GM18858 (cell line): Measurements from ENCODE around the gene SPAG17.

Experiments
- ATAC-seq: cut with Tn5 transposase; IDR thresholded peaks from one replicate; pipeline ENCODE4 v1.9.1; 2021; ENCODE audit not compliant: unreplicated experiment

The SPAG17 gene

GRCh38 chr1:118185084-118185832 is at the start of gene SPAG17:
Gene SPAG17, minus strand, starts transcription at chr1:118185228. Its CDS starts 71 bp downstream, at chr1:118185157.
- ATAC-seq, result no peak

DNA sequence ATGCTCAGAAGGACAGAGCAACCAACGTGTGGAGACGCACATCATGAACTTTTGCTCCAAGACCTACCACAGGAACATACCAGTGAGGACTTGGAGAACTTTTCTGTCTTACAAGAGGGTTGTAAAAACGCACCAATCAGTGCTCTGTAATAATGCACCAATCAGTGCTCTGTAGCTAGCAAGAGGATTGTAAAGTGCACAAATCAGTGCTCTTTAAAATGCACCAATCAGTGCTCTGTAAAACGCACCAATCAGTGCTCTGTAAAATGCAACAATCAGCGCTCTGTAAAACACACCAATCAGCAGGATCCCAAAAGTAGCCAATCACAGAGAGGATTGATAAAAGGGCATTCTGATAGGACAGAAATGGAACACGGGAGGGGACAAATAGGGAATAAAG is 40.4 kb upstream of the SPAG17 start:
- ATAC-seq, result no peak

DNA sequence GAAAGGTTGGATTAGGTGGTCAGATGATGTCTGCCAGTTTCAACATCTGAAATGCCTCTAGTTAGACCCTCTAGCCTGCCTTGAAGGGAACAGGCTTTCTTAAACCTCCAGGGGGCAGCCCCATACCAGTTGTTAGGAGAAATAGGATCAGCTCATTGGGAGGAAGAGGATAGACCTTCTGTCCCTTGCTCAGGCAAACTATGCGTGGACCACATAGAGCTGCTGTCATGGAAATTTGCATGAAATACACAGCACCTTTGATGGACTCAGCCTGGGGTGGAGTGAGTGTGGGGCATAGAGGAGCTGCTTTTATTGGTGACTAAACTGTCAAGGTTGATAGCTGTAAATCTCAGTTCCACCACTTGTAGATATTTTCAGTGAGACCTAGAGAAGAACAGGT is 38.4 kb upstream of the SPAG17 start:
- ATAC-seq, result no peak

- ATAC-seq, result no peak
Observed at GRCh38 chr1:118219438-118219837, 34.4 kb upstream of the SPAG17 start.

GRCh38 chr1:118217141-118217838 is 32.3 kb upstream of the SPAG17 start:
- ATAC-seq, result no peak

DNA sequence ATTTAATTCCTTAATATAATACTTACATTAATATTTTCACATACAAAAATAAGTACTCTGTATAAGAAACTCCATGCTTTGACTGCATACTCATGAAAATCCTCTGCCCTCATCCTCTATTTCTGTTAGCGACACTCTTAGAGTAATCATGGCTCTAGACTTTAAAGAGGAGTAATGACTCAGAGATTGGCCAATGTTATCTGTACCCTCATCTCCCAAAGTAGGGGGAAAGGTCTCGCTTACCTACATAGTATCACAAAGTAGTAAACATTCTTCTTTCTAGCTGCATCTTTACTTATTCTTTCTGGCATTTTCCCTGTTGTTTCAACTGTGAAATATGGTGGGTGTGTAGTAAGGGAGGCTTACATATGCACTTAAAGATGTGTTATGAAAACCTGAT is 29.8 kb upstream of the SPAG17 start:
- ATAC-seq, result no peak

DNA sequence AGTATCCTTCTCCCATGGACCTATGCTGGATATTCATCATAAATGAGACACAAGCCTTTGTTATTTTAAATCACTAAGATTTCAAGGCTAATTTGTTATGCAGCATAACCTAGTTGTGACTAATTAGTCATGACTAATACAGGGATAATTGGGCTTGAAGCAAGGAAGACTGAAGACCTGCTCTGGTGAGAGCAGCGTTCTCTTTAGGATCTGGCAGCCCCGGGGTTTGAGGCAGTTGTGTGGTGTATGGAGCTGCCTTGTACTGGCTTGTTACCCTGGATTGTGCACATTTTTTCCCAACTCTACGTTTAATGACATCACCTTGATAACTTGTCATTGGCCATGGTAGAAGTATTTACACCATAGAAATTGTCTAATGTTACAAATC is 25.7 kb upstream of the SPAG17 start:
- no peak for ATAC-seq

DNA sequence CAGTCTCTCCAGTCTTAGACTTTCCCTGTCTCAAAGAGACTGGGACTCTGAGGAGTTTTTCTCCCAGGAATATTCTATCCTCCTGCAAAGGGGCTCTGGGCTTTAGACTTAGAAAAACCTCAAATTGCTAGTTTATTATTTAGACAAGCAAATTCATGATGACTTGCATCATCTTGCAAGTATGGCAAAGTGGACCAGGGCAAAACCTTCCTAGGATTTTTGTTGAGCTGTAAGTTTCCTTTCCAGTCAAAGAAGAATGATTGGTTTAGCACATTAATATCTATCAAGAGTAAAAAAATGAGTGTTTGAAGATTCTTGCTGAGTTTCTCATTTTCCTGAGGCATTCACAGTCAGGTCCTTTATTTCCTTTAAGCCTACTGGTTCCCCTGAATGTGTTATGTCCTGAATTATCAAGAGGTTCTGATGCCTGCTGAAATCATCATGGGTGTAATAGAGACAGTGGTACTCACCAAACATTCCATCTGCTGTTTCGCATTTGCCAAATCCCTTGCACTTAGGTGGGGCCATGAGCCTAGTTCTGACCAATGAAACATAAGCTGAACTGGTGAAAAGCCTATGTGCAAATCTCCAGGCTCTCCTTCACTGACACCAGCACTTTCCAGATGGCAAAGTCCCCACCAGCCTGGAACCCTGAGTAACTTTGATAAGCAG is 25.2 kb upstream of the SPAG17 start:
- no peak for ATAC-seq

GRCh38 chr1:118209648-118210047 is 24.6 kb upstream of the SPAG17 start:
- ATAC-seq, result no peak

DNA sequence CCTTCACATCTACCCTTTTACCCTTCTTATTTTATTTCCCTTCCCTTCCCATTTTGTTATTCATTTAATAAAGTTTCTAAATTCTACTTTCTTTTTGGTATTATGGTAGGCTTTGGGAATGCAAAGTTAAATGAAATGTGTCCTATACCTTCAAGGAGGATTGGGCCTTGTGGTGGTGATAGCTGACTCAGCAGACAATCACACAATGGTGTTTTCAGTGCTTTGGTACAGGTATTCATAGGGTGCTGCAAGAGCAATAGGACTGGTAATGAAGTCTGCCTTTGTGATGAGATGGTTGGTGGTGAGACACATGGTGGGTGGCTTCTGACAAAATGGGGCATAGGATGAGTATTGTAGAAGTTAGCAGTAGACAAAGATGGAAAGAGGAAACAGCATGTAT is 21.9 kb upstream of the SPAG17 start:
- no peak for ATAC-seq

- ATAC-seq, result no peak
Observed at GRCh38 chr1:118204648-118205047, 19.6 kb upstream of the SPAG17 start.

- no peak for ATAC-seq
Observed at GRCh38 chr1:118204105-118204504, 19.1 kb upstream of the SPAG17 start.

GRCh38 chr1:118202076-118202608 is 17.1 kb upstream of the SPAG17 start:
- ATAC-seq, result no peak

DNA sequence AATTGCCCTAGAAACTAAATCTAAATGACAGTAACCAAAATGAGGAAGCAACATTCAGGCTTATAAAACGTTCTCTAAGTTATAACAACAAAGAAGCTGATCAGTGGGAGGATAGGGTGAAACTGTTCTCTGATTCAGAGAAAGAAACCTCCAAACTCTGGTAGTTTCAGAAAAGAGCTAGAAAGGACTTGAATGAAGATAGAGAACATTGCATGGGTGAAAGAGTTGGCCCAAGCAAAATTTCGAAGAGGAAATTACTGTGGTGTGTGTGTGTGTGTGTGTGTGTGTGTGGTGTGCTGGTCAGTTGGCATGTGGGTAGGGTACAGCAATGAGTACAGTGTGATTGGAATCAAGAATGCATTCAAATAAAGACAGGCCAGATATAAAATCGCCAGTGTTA is 16.5 kb upstream of the SPAG17 start:
- ATAC-seq, result peak; percentile 49

GRCh38 chr1:118200836-118201235 is 15.8 kb upstream of the SPAG17 start:
- no peak for ATAC-seq

GRCh38 chr1:118190561-118190960 is 5.5 kb upstream of the SPAG17 start:
- ATAC-seq, result no peak

GRCh38 chr1:118189564-118189963 is 4.5 kb upstream of the SPAG17 start:
- ATAC-seq, result no peak

GRCh38 chr1:118188411-118188810 is 3.4 kb upstream of the SPAG17 start:
- ATAC-seq, result no peak

DNA sequence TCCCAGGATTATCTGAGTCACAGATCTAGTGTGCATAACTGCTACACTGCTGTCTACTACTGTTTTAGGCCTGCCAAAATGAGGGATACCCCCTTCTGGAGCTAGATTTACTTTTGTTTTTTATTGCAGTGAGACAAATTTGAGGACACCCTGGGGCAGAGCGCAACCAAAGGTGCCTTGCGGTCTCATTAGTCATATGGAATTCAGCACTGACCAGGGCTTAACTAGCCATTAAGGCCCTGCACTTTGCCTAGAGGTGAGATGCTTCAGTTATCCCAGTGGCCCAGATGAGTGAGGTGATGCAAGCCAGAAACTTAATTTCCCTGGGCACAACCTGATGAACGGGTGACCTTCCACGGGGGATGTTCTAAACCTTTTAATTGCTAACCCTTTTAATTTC is 998 bp upstream of the SPAG17 start:
- ATAC-seq, result no peak

DNA sequence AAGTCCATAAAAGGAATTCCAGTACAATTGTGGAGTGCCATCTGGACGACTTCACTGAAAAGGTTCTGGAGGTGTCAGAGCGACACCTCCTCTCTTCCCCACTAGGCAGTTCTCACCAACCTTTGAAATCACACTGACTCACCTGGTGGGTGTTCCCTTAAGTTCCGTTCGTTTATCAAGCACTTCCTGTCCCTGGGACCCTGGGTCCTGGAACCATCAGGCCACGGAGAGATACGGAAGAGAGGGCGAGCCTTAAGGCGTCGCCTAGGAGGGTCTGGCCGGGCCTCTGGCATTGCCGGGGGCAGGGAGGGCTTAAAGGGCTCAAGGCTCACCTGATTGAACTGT is 317 bp downstream of the SPAG17 start:
- ATAC-seq, result no peak

DNA sequence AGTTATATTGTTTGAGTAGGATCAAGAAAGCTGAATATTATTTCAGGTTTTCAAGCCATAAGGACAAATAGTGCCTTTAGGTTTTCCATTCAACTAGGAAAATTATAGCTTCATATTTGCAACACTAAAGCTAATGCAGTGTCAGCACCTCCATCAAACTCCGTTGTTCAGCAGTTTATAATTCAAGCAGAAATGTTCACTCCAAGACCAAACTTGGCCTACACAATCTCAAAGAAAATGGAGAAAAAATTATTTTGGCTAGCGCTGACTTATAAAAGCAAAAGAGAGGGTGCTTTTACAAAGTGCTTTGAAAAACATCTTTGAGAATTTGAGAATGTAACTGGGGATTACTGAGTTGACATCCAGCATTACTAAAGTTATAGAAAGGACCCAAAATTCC is 1.4 kb downstream of the SPAG17 start:
- ATAC-seq, result no peak

- ATAC-seq, result no peak
Observed at GRCh38 chr1:118177998-118178397, 7.0 kb downstream of the SPAG17 start.
